Measurements from ENCODE around the gene PRSS36.
"Not testable (repeated sequence)": the region's sequence is repeated elsewhere in the genome, so short reads cannot be mapped to it uniquely, and the experiment has no call there.

The PRSS36 gene

GRCh38 chr16:31141489-31142108 lies 8.3 kb downstream of the PRSS36 start:
- no peak for DNase-seq

GRCh38 chr16:31141071-31141469 lies 8.8 kb downstream of the PRSS36 start:
- not testable (repeated sequence) for DNase-seq

GRCh38 chr16:31138621-31139578 lies 11.0 kb downstream of the PRSS36 start:
- no peak for DNase-seq

DNA sequence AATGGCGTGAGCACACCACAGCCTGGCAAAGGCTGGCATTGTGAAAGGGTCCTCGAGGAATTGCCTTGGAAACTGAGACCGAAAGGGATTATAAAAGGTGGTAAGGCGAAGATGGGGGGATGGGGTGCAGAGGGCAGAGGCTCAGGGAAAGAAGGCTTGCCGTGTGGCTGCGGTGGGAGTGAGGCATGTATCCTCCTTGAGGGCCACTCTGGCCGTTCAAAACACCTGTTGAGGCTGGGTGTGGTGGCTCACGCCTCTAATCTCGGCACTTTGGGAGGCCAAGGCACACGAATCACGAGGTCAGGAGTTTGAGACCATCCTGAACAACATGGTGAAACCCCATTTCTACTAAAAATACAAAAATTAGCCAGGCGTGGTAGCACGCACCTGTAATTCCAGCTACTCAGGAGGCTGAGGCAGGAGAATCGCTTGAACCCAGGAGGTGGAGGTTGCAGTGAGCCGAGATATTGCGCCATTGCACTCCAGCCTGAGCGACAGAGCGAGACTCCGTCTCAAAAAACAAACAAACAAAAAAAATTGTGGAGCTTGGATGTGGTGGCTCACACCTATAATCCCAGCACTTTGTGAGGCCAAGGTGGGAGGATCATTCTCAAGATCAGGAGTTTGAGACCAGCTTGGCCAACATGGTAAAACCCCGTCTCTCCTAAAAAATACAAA lies 12.9 kb downstream of the PRSS36 start:
- DNase-seq, result not testable (repeated sequence)

DNA sequence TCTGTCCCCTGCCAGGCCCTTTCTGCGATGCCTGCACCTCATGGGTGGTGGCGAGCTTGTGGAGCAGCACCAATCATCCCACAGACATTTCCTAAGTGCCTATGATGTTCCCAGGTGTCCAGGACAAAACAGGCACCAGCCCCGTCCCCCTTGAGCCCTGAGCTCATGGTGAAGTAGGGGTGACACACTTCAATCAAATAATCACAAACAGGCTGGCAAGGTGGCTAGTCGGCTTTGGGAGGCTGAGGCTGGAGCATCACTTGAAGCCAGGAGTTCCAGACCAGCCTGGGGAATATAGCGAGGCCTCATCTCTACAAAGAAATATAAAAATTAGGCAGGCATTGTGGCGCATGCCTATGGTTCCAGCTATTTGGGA lies 13.6 kb downstream of the PRSS36 start:
- DNase-seq, result no peak

GRCh38 chr16:31135535-31136286 lies 14.2 kb downstream of the PRSS36 start, which contains the start of gene PRSS8:
Gene PRSS8, minus strand, starts transcription at chr16:31135727. Its CDS starts 229 bp downstream, at chr16:31135498.
- no peak for DNase-seq

- no peak for DNase-seq
Observed at GRCh38 chr16:31134625-31135534, 15.0 kb downstream of the PRSS36 start.

DNA sequence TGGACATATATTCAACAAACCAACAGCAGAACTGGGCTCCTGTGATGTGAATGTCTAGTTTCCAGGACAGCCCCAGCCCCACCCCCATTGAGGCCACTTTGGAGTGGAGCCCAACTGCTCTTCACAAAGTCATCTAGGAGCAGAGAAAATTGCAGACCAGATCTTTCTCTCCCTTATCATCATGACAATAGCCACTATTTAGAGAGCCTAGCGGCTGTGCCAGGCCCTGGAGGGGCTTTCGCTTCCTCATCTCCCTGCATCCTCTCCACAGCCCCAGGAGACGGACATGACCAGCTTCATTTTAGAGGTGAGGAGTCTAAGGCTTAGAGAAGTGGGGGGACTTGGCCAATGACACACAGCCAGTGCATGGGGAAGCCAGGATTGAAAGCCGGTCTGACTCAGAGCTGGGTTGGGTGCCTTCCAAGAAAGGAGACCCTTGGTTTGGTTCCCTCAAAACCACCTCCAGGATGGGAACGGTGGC lies 15.7 kb downstream of the PRSS36 start:
- no peak for DNase-seq

DNA sequence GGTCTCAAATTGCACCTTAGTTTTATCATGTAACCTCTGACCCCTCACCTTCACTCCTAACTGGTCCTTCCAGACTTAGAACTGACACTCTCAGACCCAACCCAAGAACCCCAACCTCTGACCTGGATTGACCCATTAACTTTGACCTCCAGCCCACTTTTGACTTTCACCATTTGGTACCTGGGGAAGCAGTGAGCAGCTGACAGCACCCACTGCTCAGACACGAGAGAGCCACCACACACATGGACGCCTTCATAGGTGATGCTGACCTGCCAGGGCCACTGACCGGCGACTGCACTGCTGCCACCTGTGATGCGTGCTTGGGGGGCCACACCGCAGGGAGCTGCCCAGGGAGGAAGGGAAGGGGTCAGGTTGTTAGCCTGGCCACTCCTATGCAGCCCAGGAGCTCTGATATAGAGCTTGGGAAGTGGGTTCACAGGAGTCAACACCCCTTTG lies 16.8 kb downstream of the PRSS36 start:
- no peak for DNase-seq

GRCh38 chr16:31132303-31132979 lies 17.4 kb downstream of the PRSS36 start:
- no peak for DNase-seq

- DNase-seq, result no peak
Observed at GRCh38 chr16:31131841-31132271, 18.0 kb downstream of the PRSS36 start.

GRCh38 chr16:31131416-31131815 lies 18.4 kb downstream of the PRSS36 start:
- DNase-seq, result no peak

DNA sequence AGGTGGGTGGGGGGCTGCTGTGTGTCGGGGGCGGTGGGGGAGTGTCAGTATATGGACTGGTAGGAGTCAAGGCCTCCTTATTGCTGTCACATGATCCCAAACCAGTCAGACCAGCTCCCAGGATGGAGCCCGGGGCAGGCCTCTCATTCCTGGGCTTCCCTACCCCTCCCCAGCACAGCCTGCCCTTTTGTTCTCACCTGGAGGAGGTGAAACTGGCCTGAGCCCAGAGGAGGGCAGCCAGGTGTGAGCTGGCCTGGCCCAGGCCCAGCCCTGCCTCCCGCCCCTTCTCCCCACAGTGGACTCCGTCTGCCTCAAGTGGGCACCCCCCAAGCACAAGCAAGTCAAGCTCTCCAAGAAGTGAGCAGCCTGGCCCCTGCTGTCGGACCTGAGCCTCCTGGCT lies 19.0 kb downstream of the PRSS36 start:
- no peak for DNase-seq

DNA sequence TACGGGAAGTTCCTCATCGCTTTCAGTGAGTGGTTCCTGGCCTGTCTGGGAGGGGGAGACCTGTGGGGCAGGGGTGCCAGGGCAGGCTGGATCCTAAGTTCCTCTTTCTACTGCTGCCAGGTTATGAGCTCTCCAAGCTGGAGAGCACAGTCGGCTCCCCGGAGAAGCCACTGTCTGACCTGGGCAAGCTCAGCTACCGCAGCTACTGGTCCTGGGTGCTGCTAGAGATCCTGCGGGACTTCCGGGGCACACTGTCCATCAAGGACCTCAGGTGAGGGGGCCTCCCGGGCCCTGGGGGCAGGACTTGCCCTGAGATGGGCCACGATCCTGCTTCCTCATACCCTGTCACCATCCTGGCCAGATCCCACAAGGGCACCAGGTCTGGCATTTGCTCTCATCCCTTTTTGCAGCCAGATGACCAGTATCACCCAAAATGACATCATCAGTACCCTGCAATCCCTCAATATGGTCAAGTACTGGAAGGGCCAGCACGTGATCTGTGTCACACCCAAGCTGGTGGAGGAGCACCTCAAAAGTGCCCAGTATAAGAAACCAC lies 19.5 kb downstream of the PRSS36 start:
- no peak for DNase-seq

GRCh38 chr16:31129568-31130335 lies 20.1 kb downstream of the PRSS36 start:
- no peak for DNase-seq

GRCh38 chr16:31128711-31129567 lies 20.9 kb downstream of the PRSS36 start:
- no peak for DNase-seq

DNA sequence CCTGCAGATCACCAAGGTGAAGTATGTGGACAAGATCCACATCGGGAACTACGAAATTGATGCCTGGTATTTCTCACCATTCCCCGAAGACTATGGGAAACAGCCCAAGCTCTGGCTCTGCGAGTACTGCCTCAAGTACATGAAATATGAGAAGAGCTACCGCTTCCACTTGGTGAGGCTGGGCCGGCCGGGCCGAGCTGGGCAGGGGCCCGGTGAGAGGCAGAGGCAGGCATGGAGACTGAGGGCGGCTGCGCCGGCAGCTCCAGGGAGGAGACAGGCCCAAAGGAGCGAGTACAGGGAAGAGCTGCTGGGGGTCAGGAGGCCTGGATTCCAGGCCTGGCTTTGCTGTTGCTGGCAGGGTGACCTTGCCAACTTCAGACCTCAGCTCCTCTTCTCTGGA lies 22.7 kb downstream of the PRSS36 start:
- no peak for DNase-seq

DNA sequence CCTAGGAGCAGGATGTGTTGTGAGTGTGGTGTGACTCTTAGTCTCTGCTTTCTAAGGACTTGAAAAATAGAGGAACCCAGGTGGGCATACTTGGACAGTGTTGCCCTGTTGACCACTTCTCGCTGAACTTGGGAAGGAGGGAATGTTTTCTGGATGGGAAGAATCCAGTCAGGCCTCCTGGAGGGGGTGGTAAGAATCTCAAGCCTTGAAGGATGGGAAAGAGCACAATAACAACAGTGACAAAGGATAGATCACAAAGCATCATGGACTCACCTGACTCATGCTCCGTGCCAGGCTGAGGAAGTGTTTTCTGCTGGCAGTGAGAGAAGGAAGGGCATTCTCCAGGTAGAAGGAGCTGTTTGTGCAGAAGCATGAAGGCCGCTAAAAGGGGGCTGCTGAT lies 24.0 kb downstream of the PRSS36 start:
- no peak for DNase-seq

DNA sequence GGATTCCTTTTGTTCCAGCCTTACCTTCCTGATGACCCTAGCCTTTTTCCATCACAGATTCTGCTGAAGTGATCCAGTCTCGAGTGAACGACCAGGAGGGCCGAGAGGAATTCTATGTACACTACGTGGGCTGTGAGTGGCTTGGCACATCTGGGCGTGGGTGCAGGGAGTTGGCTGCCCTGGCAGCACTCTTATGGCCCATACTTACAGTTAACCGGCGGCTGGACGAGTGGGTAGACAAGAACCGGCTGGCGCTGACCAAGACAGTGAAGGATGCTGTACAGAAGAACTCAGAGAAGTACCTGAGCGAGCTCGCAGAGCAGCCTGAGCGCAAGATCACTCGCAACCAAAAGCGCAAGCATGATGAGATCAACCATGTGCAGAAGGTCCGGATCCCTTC lies 29.7 kb downstream of the PRSS36 start:
- no peak for DNase-seq
